CD4-positive, alpha-beta T cell treated with Interleukin-4 for 1 hour (primary cell): ENCODE results near the gene VPS8.
"Not testable (repeated sequence)": the region's sequence is repeated elsewhere in the genome, so short reads cannot be mapped to it uniquely, and the experiment has no call there.

ENCODE experiments used
- DNase-seq, 2 donors: peaks; one replicate each; pipeline ENCODE4 v3.0.0-alpha.2; 2020 to 2022

The VPS8 gene

DNA sequence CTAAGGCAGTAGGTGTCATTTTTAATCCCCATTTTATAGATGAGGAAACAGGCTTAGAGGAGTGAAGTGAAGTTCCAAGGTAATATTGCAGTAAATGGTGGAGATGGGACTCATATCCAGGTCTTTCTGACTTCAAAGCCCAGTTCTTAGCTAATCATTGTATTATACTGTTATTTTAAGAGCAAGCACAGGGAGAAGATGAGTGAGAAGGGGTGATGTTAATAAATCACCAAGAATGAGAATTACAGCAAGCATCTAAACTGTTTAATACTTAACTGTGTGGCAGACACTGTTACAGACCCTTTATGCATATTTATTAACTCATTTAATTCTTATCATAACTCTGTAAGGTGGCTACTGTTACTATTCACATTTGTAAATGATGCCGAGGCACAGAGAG is 61.2 kb downstream of the VPS8 start:
- DNase-seq, result no peak

DNA sequence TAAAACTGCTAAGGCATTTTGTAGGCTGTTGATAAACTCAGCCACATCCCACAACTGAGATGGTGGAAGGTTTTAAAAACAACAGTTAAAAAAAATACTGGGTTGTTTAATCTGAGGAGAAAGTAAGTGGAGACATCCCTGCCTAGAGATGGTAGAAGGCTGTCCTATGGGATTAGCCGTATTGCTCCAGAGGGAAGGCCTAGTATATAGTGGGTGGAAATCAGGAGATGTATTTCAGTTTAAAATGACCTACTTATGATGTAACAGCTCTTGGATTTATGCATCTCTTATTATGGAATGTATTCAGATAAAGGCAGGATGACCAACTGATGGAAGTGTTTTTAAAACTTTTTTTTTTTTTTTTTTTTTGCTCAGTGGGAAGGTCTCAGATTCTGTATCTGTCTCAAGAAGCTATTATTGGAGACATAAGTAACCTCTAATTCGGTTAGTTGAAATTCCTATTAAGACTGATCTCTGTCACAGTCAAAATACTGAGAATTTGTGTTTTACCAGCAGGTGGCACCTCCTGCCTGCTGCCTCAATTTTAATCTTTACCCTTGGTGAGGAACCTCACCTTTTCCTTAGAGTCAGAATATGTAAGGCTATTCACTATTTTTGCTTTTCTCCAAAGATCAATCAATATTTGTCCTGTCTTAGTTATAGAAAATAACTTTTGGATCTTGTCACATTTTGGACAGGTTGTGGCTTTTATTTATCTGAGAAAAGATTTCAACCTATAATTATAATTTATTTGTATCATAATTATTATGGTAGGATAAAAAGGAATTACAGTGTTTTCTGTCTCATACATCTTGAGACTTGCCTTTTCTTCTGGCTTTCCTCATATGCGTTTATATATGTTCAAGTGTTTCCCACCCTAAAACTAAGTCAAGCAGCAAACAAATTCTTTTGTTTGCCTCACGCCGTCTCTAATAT is 63.0 kb downstream of the VPS8 start:
- DNase-seq, result peak in 1 of 2 donors; percentile 6

DNA sequence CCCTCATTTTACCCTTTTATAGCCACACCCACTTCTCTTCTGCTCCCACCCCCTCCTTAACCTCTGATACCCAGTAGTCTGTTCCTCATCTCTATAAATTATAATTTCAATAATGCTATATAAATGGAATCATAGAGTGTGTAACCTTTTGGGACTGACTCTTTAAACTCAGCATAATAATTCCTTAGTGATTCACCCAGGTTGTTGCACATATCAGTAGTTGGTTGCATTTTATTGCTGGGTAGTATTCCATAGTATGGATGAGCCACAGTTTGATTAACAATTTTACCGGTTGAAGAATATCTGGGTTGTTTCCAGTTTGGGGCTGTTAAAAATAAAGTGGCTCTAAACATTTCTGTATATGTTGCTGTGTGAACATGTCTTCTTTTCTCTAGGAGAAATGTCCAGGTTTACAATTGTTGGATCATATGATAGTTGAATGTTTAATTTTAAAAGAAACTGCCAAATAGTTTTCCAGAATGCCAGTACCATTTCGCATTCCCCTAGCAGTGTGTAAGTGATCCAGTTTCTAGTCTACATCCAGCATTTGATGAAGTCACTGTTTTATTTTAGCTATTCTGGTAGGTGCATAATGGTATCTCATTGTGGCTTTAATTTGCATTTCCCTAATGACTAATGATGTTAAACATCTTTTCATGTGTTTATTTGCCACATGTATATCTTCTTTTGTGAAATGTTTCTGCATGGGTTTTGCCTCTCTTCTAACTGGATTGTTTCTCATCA is 68.5 kb downstream of the VPS8 start:
- DNase-seq, result no peak

DNA sequence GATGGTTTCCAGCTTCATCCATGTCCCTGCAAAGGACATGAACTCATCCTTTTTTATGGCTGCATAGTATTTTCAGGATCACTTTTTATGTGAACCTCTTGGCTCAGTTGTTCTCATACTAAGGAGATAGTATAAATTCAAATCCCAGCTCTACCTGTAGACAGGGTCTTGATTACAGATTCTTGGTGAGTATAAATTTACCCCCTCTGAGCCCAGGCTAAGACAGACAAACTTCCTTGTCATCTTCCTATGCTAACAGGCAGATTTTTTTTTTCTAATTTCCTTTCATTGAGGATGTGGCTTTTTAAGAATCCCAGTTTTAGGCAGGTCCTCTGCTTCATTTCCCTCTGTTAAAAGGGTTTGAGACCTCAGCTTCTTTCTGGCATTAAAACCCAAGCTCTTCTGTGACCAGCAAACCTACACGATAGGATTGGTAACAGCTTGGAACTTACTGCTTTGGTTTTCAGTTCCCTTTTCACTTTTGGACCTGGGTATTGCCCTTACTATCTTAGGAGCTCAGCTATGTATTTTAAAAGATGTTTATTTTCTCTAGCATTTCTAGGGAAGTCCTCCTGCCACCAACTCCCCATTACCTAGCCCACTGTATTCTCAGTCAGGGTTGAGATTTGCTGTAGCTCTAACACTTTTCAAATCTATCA is 72.5 kb downstream of the VPS8 start:
- no peak for DNase-seq

DNA sequence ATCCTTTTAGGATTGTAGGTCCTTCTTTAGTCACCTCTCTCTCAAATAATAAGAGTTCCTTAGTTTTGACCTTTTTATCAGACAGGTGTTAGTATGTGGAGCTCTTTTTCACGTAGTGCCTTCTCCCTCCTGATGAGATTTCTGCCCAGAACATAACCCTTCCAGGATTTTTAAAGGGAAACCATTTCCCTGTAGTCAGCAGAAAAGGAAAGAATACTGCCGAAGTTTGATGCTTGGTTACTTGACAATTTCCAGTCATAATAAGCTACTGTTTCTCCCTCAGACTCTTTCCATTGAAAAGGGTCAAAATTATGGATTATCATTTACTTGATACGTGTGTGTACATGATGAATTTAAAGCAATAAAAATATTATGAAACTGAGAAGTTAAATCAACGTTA is 73.1 kb downstream of the VPS8 start:
- DNase-seq, result no peak

DNA sequence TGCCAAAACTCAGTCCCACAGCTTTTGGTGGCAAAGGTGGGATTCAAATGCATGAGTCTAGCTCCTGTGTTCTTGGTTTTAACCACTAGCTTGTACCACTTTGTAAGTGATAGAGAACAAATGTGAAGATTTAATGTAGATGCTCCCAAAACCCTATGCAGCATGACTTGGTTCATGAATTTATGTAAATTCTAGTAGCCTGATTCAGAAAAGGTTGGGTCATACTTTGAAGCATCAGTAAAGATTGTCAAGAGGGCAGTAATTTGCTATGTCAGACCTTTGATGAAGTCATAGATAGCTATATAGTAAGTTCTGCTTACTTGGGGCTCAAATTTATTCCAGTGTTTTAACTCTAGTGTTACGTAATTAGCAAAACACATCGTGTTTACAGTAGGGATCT is 75.6 kb downstream of the VPS8 start:
- DNase-seq, result no peak

DNA sequence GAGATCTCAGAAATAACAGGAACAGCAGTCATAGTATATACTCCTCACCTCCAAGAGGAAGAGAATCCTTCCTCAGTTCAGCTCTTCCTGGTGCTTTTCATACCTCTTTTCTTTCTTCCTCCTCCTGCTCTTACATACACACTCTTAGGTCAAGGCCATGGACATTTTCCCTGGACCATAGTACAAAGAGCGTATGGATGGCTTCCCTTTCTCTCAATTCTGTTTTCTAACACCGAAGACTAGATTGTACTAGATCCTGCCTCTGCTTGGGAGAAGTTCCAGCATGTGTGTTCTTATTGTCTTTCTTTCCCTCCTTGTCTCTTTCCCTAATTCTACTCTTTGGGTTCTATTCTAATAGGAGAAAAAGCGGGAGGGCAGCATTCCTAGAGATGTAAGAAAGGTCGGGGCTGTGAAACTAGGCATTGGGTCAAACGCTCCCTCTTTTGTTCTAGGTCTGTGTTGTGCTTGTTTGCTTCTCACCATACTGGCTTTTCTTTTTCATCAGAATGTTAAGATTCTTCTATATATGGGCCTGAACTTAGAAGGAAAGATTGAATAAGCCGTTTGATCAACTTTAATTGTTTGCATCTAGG is 77.4 kb downstream of the VPS8 start:
- DNase-seq, result no peak

DNA sequence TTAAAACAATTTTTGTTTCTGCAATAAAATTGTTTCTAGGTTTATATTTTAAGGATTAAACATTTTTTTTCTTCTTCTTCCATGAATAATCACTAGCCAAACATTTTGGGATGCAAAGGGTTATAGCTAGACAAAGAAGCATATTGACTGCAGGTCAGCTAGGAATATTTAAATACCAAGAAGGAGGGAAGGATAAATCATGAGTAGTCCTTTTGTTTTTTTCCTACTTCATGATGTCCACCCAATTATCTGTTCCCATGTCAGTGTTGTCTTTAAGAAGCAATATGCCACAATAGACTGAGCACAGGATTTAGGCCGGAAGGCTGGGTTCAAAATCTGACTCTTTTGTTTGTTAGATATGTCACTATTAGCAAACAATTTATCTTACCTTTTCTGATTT is 82.1 kb downstream of the VPS8 start:
- no peak for DNase-seq

DNA sequence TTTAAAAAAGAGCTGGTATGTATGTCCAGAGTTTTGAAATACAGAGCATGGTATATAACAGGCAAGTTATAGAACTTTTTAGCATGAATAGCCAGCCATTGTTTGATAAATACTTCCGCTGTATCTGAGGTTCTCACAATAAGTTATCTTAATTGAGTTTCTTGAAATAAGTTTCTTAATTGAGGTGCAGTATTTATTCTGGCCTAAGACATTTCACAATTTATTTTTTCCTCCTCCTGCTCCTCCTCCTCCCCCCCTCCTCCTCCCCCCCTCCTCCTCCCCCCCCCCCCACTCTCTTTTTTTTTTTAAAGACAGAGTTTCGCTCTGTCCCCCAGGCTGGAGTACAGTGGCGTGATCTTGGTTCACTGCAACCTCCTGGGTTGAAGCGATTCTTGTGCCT is 83.4 kb downstream of the VPS8 start:
- no peak for DNase-seq

DNA sequence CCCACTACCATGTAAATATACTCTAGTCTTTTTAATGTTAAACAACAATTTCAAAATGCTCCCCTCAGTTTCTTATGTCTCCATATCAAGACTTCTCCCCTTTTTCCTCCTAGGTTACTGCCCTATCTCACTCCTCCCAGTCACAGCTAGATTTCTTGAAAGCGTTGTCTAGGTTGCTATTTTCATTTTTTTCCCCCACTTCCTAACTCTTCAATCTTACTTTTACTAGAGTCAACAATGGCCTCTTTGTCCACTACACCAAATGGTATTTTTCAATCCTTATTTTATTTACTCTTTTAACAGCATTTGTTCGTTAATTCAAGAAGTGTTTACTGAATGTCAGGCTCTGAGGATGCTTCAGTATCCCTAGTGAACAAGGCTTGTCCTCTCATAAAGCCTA is 84.4 kb downstream of the VPS8 start:
- DNase-seq, result no peak

DNA sequence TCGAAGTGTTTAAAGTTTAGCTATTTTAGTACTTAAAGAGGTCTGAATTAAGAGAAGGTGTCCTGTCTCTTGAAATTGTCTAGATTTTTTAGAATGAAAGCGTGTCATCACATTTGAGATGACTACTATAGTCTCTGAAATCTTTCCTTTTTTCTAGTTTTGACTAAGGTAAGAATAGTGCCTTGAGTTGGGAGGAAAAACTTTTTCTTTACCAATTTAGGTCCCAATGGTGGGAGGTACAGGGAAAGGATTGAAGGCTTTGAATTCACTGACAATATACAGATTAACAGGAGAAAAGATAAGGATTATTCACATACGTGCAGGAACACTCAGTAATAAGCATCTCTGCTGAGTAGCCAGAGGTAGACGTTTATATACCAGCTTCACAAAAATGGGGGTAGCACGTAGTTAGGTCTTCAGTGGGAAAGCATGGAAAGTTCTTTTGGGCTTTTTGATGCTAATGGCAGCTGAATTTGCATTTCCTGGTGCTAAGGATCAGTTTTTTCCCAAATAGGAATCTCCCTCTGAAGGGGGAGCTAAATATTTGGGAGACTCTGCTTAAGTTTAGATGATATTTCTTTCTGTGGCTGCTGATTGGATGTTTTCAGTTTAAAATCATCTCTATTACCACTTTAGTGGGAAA is 88.1 kb downstream of the VPS8 start:
- DNase-seq, result no peak

DNA sequence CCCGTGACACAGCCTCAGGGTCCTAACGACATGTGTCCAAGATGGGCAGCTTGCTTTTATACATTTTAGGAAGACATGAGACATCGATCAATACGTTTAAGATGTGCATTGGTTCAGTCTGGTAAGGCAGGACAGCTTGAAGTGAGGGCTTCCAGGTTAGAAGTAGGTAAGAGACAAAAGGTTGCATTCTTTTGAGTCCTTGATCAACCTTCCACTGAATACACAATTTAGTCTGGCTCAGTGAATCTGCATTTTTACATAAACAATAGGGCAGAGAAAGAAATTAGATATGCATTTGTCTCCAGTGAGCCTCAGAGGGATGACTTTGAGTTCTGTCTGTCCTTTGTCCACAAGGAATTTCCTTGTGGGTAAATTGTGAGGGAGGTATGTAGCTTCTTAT is 95.1 kb downstream of the VPS8 start:
- not testable (repeated sequence) for DNase-seq

DNA sequence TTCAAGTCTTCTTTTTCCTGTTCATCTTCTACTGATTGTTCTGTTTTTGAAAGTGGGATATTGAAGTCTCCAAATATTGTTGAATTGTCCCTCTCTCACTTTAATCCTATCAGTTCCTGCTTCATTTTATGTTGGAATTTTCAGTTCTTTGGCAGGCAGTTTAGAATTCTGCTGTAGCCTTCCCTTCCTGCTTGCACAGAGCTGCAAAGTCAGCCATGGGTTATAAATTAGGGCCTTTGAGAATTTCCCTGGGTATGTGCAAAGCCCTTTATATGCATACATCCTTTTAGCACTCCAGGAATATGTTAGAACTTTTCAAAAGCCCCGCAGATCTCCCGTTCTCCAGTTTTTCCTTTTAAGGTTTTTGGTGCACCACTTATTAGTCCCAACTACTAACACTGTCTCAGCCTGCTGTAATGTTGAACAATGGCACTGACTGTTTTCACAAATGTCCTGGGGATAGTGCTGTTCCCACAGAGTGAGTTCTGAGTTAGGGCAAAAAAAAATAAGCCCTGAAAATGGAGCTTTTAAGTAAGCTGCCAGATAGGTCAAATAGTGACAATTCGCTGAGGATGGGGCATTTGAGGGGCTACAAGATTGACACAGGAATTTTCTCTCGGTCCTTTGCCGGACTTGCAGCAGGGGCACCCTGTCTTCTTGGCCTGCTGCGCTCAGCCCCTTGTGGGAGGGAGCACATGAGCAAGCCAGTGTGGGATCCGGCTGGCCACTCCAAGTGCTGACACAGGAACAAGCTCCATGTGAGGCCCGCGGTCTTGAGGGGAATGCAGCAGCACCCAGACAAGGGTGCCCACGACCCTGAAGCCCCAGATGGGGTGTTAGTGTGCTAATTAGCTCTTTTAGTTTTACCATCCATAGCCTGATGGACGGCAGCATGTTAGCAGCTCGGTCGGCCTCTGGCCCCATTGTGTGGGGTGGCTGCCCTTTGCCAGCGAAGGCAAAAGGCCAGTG is 96.0 kb downstream of the VPS8 start:
- no peak for DNase-seq

DNA sequence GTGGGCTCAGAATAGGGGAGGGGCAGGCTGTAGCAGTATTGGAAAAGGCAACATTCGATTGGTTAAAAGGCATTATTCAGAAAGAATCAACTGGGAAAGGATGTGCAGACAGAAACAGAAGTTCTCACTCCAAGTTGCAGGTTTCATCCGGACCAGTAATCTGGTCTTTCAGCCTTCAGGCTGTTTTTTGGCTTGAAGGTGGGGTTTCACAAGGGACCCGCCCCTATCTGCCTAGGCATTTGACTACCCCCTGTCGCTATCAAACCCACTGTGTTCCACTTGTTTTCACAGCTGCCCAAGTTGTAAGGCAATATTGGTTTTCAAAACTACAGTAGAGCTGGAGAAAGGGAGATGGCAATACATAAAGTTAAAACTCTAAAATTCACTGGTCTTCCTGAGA is 96.9 kb downstream of the VPS8 start:
- no peak for DNase-seq

DNA sequence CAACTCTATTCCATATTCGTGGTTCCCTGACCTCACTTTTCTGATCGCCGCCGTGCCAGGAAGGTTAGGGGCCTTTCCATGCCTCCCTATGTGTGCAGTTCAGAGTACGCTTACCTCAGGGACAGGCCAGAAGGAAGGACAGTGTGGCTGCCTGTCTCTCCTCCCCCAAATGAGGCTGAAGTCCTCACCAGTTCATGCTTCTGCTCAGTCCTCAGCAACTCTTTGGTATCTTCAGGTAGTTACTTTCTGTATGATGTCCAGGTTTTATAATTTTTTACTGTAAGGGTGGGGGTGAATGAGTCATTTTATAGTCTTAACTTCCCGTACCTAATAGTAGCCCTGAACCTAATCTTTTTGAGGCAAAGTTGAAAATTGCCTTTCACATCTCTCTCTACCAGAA is 98.7 kb downstream of the VPS8 start:
- DNase-seq, result no peak

DNA sequence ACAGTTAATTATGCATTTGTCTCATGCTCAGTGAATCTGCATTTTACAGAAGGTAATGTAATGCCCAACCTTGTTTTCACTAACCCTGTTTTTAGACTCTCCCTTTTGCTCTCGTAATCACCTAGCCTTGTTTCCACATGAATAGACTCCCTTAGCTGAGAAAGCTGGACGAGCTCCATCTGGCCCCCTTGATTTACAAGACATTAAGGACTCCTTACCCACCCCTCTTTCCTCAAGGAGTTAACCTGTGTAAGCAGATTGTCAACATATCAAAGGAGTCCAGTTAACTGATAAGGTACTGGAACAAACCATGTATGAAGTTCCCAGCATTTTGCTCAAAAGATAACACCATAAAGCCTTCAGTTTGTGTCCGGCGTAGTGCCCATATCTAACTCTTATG is 99.6 kb downstream of the VPS8 start:
- DNase-seq, result no peak

DNA sequence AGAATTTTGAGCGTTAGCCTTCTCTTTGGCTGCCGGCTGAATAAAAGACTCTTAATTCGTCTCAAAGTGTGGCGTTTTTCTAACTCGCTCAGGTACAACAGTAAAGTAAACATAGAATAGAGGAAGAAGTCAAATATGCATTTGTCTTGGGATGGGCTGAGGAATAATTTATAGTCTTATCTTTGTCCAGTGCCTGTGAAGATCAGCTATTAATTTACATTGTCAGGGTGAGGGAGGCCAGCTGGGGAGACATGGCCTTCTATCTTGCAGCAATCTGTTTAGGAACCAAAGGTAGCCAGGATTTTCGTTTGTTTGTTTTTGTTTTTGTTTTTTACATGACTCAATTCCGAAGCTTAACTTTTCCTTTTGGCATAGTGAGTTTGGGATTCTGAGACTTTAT is 100.2 kb downstream of the VPS8 start:
- DNase-seq, result no peak

DNA sequence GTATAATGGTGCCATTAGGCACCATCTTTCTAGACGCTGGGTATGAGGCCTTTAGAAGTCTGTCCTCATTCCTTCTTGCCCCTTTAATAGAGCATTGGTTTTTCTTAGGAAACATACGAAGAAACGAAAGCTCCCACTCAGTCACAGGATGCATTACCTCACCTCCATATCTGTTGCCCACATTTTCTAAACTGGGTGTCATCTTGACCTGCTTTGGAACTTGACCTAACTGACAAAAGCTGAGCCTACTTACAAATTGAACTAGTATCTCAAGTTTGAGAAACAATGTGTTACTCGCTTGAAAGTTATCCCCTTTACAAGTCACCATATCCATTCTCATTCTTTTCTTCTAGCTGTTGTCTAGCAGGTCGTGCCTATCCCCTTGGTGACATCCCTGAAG is 102.7 kb downstream of the VPS8 start:
- no peak for DNase-seq

DNA sequence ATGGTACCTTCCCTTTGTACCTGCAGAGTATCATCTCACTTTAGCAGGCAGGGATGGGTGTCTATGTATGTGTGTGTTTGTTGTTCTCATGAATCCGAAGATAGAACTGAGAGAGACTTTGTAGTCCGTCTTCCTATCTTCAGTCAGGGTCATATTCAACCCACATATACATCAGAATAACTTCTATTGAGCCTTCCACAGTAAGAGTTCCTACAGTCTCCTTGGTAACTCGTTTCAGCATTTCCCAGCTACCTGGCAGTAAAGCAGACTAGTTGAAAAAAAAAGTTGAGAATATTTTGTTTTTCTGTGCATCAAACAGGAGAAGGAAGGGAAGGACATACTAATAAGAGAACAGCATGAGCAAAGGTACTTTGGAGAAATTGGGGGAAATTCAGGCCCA is 106.8 kb downstream of the VPS8 start:
- no peak for DNase-seq

DNA sequence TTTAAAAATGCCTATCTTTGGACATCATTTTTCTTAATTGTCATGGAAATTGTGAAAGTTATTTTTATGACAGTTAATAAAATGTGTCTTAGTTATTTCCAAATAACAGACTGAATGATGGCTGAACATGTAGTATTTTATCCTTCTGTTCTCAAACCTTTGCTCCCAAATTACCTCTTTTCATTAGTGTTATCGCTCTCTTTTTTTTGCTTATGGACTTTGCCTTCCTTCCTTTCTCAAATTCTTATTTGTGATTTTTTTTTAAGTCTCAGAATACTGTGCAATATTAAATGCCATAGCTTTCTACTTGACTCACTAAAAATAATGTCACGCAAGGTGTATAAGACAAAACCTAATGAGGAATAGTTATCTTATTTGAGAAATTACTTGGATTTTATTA is 107.7 kb downstream of the VPS8 start:
- DNase-seq, result no peak

DNA sequence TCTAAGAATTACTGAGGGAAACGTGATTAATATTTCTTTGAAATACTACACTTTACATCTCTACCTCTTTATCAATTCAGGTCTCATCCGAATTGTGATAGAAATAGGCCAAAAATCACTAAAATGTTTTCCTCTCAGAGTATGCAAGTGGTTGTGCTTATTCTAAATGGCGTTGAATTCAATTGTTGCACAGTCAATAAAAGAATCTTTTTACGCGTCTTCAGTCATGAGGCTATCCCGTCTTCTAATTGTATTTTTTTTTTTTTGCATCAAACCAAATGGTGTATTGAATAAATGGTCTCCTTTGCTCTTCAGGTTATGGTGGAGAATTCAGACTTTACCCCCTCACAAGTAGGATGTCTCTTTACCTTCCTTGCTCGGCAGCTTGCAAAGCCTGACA is 112.6 kb downstream of the VPS8 start:
- DNase-seq, result no peak
